GM12873 (cell line): ENCODE measurements around the gene MYO1H.

ENCODE experiments used
- CTCF ChIP-seq: IDR thresholded peaks from 2 replicates; pipeline ENCODE4 v1.5.1; 2012; ENCODE audit warnings: low read depth, mild to moderate bottlenecking, moderate library complexity, low read length, control low read depth; ENCODE audit not compliant: insufficient read depth; ENCODE audit errors: missing control alignments

MYO1H gene

GRCh38 chr12:109377139-109377685 lies 29.5 kb downstream of the MYO1H start:
- TF ChIP-seq CTCF = no peak

GRCh38 chr12:109378569-109378968 lies 30.9 kb downstream of the MYO1H start:
- no peak for TF ChIP-seq CTCF

DNA sequence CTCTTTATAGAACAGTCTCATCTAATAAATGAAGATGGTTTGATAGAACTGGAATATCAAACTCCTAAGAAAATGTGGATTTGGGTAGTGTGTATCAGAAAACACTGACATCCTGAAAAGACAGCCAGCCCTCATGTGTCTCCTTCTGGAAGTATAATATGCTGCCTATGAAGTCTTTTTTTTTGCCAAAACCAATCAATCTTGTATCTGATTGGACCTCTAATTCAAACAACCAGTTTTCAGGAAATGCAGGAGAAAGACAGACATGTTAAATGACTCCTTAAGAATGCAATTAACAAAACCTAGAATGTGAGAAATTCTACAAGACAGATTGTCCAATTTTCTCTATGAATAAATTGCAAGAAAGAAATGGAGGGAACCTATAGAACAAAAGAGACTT lies 34.3 kb downstream of the MYO1H start:
- TF ChIP-seq CTCF = no peak

DNA sequence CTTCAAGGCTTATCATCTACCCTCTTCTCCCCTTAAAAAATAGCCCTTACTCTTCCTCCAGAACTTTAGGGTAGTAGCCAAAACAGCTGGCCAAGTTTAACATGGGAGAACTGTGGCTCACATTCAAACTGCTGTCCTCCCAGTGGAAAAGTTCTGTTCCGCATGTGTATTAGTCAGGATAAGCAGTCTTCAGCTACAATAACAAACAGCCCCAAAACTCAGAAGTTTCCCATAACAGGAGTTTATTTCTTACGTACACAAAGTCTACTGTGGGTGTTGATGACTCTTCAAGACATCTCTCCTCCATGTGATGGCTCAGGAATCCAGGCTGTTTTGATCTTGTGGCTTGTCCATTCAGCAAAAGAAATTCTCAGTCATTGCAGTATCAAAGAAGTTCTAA lies 35.5 kb downstream of the MYO1H start:
- no peak for TF ChIP-seq CTCF

DNA sequence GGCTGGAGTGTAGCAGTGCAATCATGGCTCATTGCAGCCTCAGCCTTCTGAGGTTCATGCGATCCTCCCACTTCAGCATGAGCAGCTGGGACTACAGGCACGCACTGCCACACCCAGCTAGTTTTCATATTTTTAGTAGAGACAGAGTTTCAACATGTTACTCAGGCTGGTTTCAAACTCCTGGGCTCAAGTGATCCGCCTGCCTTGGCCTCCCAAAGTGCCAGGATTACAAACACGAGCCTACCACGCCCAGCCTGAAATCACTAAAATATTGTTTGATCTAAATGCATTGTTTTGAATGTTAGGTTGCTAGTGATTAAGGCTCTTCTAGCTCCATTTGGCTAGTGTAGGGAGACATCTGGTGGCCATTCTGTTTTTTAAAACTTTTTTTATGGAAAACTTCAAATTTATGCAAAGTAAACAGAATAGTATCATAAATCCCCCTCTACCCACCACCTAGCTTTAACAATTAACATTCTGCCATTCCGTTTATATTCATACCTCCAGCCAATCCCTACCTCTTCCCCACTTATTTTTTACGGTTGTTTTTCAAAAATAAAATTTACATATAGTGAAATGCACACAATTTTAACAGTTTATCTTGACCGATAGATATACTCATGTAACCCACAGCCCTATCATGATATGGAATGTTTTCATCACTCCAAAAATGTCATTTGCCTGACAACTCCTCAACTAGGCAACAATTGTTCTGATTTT lies 37.8 kb downstream of the MYO1H start:
- TF ChIP-seq CTCF = peak; percentile 53

DNA sequence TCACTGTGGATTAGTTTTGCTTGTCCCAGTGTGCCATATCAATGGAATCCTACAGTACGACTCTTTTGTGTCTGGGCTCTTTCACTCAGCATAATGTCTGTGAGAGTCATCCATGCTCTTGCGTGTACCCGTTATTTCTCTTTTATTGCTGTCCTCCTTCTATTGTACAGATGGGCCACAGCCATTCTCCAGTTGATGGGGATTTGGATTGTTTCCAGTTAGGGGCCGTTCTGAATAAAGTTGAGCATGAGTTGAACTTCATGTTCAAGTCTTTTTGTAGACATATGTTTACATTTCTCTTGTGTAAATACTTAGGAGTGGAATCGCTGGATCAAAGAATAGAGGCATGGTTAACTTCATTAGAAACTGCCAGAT lies 38.3 kb downstream of the MYO1H start:
- TF ChIP-seq CTCF = no peak

GRCh38 chr12:109387425-109388166 lies 39.9 kb downstream of the MYO1H start:
- peak; percentile 77 for TF ChIP-seq CTCF
